ENCODE data around the gene ACR. TPM values are rescaled to one million over a fixed set of nuclear protein-coding genes. Genes with fewer than 3 reads are reported as not detected.
A peak's percentile ranks its signal among the peaks of the same experiment; 100 is the strongest.

ACR gene
- total and polyA plus RNA-seq, 4 donors = 0.07 to 0.17 (median 0.12) TPM

- 85% methylated on average over 37 of the region's 37 CpGs for WGBS
- no peaks in the 10 kb centered on the region for H3K9me3 ChIP-seq (ENCODE audit: control insufficient read depth in 4 of 4, low read length in 3 of 4)
These were observed 33.3 kb upstream of the ACR start for GRCh38 chr22:50704510-50705218.

DNA sequence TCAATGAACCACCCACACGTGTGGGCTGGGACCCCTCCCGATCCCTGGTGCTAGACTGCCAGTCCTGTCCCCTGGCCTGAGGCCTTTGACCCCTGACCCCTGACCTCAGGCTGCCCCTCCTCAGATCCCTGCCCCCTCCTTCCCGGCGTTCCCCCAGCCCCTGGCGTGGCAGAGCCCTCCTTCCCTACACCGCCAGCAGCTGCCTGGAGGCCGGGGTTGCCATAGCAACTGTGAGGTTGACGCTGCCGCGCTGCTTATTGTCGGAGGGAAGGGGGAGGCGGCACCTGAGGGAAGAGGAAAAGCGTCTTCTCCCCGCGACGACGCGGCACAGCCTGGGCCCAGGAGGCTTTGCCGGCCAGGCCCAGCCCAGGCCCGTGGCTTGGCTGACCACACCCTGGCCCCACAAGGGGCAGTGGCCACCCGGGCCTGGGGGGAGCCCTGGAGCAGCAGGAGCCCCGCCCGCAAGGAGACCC is 32.7 kb upstream of the ACR start:
- 65% methylated on average over 23 of the region's 23 CpGs for WGBS
- H3K4me1 ChIP-seq (ENCODE audit: control insufficient read depth in 4 of 4, insufficient read depth in 4 of 4, low read length in 3 of 4) = peaks cover 4 to 51% (median 31%) of the 10 kb centered on the region in 4 donors
- no peak overlapping the region for H3K4me3 ChIP-seq (ENCODE audit: low read depth in 1 of 3, low read length in 3 of 3)
- H3K36me3 ChIP-seq (ENCODE audit: control insufficient read depth in 4 of 4, insufficient read depth in 3 of 4, low read depth in 1 of 4, low read length in 3 of 4) = peaks cover 0 to 15% (median 7%) of the 10 kb centered on the region in 4 donors
- H3K9me3 ChIP-seq (ENCODE audit: control insufficient read depth in 4 of 4, low read length in 3 of 4) = no peaks in the 10 kb centered on the region
- TF ChIP-seq RXRA (IDR thresholded peaks at IDR 0.05) = peak in 1 of 2 donors; percentile 30
- no peak for TF ChIP-seq FOXA1 (IDR thresholded peaks at IDR 0.05)
- TF ChIP-seq HNF4G (IDR thresholded peaks at IDR 0.05) = no peak
- TF ChIP-seq NR2F2 (IDR thresholded peaks at IDR 0.05) = peak; percentile 93
- no peak for TF ChIP-seq CTCF (IDR thresholded peaks at IDR 0.05; ENCODE audit: low read depth, low read length, missing input control)
- H3K9ac ChIP-seq (ENCODE audit: low read depth in 1 of 2, low read length in 2 of 2) = no peak overlapping the region
- DNase-seq (ENCODE audit: low spot score) = no peak
- peak overlapping the region in 1 of 2 donors; percentile 21 for H3K27ac ChIP-seq (ENCODE audit: low read depth in 1 of 2, low read length in 2 of 2)
- no peaks in the 10 kb centered on the region for H3K27me3 ChIP-seq (ENCODE audit: control insufficient read depth in 4 of 4, insufficient read depth in 4 of 4, low read length in 3 of 4)

More at GRCh38 chr22:50704510-50705218, 33.3 kb upstream of the ACR start:
- H3K27ac ChIP-seq (ENCODE audit: low read depth in 1 of 2, low read length in 2 of 2) = peak overlapping the region in 1 of 2 donors; percentile 21
- H3K9ac ChIP-seq (ENCODE audit: low read depth in 1 of 2, low read length in 2 of 2) = no peak overlapping the region
- peaks cover 9 to 57% (median 37%) of the 10 kb centered on the region in 4 donors for H3K4me1 ChIP-seq (ENCODE audit: control insufficient read depth in 4 of 4, insufficient read depth in 4 of 4, low read length in 3 of 4)
- H3K27me3 ChIP-seq (ENCODE audit: control insufficient read depth in 4 of 4, insufficient read depth in 4 of 4, low read length in 3 of 4) = no peaks in the 10 kb centered on the region
- peaks cover 0 to 15% (median 7%) of the 10 kb centered on the region in 4 donors for H3K36me3 ChIP-seq (ENCODE audit: control insufficient read depth in 4 of 4, insufficient read depth in 3 of 4, low read depth in 1 of 4, low read length in 3 of 4)
- no peak overlapping the region for H3K4me3 ChIP-seq (ENCODE audit: low read depth in 1 of 3, low read length in 3 of 3)
- DNase-seq (ENCODE audit: low spot score) = no peak
- no peak for TF ChIP-seq HNF4A (conservative IDR thresholded peaks at IDR 0.05)

DNA sequence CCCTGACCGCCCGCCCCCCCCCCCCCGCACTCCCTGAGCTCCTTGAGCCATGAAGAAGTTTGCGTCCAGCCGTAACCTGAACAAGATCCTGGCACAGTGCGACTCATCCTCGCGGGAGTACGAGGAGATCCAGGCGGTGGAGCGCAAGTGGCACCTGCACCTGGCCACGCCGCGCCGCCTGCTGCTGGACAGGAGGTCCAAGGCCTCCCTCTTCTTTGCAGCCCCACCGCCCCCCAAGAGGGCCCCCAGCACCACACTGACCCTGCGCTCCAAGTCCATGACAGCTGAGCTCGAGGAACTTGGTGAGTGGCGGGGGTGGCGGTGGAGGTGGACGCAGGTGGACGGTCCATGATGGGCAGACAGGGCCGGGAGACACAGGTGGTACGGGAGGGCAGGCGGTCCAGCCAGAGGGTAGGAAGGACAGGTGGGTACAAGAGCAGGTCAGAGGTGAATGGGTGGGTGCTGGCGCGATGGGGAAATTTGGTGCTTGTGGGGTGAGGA is 32.1 kb upstream of the ACR start:
- 91% methylated on average over 27 of the region's 27 CpGs for WGBS
- no peak for DNase-seq (ENCODE audit: low spot score)
- Histone ChIP-seq H3K4me3 (ENCODE audit: low read depth in 1 of 3, low read length in 3 of 3) (no peak overlapping the region), H3K27me3 (ENCODE audit: control insufficient read depth in 4 of 4, insufficient read depth in 4 of 4, low read length in 3 of 4) (no peaks in the 10 kb centered on the region), H3K4me1 (ENCODE audit: control insufficient read depth in 4 of 4, insufficient read depth in 4 of 4, low read length in 3 of 4) (peaks cover 4 to 45% (median 29%) of the 10 kb centered on the region in 4 donors), H3K9me3 (ENCODE audit: control insufficient read depth in 4 of 4, low read length in 3 of 4) (no peaks in the 10 kb centered on the region), H3K9ac (ENCODE audit: low read depth in 1 of 2, low read length in 2 of 2) (no peak overlapping the region), H3K36me3 (ENCODE audit: control insufficient read depth in 4 of 4, insufficient read depth in 3 of 4, low read depth in 1 of 4, low read length in 3 of 4) (peaks cover 0 to 15% (median 10%) of the 10 kb centered on the region in 4 donors), H3K27ac (ENCODE audit: low read depth in 1 of 2, low read length in 2 of 2) (no peak overlapping the region)
- TF ChIP-seq HNF4A (conservative IDR thresholded peaks at IDR 0.05) (no peak), NR2F2 (IDR thresholded peaks at IDR 0.05) (no peak), YY1 (IDR thresholded peaks at IDR 0.05) (no peak), FOXA1 (IDR thresholded peaks at IDR 0.05) (no peak), RXRA (IDR thresholded peaks at IDR 0.05) (no peak), SP1 (IDR thresholded peaks at IDR 0.05) (no peak), EGR1 (IDR thresholded peaks at IDR 0.05; ENCODE audit: low read depth in 2 of 2) (no peak), JUND (IDR thresholded peaks at IDR 0.05) (no peak), FOXA2 (IDR thresholded peaks at IDR 0.05) (no peak), RAD21 (IDR thresholded peaks at IDR 0.05) (no peak), HNF4G (IDR thresholded peaks at IDR 0.05) (no peak), CTCF (IDR thresholded peaks at IDR 0.05; ENCODE audit: low read depth, low read length, missing input control) (no peak), TAF1 (conservative IDR thresholded peaks at IDR 0.05) (no peak)
- TF ChIP-seq, protein P1, sequence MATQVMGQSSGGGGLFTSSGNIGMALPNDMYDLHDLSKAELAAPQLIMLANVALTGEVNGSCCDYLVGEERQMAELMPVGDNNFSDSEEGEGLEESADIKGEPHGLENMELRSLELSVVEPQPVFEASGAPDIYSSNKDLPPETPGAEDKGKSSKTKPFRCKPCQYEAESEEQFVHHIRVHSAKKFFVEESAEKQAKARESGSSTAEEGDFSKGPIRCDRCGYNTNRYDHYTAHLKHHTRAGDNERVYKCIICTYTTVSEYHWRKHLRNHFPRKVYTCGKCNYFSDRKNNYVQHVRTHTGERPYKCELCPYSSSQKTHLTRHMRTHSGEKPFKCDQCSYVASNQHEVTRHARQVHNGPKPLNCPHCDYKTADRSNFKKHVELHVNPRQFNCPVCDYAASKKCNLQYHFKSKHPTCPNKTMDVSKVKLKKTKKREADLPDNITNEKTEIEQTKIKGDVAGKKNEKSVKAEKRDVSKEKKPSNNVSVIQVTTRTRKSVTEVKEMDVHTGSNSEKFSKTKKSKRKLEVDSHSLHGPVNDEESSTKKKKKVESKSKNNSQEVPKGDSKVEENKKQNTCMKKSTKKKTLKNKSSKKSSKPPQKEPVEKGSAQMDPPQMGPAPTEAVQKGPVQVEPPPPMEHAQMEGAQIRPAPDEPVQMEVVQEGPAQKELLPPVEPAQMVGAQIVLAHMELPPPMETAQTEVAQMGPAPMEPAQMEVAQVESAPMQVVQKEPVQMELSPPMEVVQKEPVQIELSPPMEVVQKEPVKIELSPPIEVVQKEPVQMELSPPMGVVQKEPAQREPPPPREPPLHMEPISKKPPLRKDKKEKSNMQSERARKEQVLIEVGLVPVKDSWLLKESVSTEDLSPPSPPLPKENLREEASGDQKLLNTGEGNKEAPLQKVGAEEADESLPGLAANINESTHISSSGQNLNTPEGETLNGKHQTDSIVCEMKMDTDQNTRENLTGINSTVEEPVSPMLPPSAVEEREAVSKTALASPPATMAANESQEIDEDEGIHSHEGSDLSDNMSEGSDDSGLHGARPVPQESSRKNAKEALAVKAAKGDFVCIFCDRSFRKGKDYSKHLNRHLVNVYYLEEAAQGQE (IDR thresholded peaks at IDR 0.05) = no peak
- TF ChIP-seq, protein P2, sequence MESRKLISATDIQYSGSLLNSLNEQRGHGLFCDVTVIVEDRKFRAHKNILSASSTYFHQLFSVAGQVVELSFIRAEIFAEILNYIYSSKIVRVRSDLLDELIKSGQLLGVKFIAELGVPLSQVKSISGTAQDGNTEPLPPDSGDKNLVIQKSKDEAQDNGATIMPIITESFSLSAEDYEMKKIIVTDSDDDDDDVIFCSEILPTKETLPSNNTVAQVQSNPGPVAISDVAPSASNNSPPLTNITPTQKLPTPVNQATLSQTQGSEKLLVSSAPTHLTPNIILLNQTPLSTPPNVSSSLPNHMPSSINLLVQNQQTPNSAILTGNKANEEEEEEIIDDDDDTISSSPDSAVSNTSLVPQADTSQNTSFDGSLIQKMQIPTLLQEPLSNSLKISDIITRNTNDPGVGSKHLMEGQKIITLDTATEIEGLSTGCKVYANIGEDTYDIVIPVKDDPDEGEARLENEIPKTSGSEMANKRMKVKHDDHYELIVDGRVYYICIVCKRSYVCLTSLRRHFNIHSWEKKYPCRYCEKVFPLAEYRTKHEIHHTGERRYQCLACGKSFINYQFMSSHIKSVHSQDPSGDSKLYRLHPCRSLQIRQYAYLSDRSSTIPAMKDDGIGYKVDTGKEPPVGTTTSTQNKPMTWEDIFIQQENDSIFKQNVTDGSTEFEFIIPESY (IDR thresholded peaks at IDR 0.05) = no peak
- TF ChIP-seq, protein P3, sequence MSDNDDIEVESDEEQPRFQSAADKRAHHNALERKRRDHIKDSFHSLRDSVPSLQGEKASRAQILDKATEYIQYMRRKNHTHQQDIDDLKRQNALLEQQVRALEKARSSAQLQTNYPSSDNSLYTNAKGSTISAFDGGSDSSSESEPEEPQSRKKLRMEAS (IDR thresholded peaks at IDR 0.05) = no peak

All from liver (tissue), 9 donors.